Stimulated activated CD4-positive, alpha-beta T cell treated with anti-CD3 and anti-CD28 coated beads, Interleukin-4, amount 100 ng/mL, for 1 hour (primary cell): ENCODE data around the gene FHOD1.

ENCODE experiments used
- DNase-seq: peaks from one replicate; pipeline ENCODE4 v3.0.0-alpha.2; 2020

FHOD1 gene

DNA sequence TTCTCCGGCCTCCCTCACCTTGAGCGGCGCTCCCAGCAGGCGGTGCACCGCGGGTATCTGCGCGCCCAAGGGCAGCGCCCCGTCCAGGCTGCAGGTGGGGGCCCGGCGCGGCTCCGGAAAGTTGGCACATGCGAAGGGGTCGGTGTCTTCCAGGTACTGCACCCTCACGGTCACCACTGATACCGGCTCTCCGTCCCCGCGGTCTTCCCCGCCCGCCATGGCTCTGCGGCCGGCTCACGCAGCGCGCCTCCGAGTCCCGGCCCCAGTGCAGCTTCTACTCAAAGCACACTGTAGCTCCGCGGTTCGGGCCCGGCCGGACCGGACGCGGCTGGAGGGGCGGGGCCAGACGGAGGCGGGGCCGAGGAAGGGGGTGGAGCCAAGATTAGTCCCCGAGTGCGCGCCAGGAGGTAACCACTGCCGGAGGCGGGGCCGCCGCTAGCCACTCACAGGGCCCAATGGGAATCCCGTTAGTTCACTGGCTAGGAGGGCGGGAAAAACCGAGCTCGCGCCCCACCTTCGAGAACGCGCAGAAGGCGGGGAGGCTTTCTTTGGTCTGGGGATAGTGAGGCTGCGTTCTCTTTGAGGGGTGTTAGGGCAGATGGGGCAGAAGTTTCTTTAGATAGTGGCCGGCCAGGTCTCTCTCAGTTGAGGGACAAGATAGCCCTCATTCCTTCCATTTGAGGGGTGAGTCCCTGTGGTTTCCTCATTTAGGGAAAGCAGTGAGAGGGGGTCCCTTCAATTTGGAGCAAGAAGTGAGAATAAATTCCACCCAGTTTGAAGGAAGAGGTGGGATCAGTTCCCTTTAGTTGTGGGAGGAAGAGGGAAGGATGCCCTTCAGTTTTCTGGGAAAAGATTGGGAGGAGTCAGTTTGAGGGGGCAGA, at the start of gene FHOD1:
TSS of gene FHOD1 (minus strand) at position 290 of the 881 bp plus-strand sequence. CDS start at position 219, 71 bp downstream.
- DNase-seq: peak; percentile 97

DNA sequence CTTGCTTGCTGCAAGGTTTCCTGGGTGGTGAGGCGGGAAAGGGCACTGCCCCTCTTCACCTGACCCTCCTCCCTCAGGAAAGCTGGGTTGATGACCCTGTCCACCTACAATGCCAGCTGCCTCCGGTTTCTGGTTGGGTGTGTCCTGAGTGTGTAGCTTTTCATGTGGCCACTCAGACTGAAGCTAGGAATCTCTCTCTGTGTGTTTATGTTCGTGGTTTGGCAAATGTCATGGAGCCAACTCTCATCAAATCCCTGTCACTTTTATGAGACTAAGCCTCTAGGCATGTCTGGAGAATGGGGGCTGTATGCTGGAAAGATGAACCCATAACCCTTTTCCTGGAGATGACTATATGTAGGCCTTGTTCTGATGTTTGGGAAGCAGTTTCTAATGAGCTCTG, 49.1 kb upstream of the FHOD1 start:
- DNase-seq: no peak

DNA sequence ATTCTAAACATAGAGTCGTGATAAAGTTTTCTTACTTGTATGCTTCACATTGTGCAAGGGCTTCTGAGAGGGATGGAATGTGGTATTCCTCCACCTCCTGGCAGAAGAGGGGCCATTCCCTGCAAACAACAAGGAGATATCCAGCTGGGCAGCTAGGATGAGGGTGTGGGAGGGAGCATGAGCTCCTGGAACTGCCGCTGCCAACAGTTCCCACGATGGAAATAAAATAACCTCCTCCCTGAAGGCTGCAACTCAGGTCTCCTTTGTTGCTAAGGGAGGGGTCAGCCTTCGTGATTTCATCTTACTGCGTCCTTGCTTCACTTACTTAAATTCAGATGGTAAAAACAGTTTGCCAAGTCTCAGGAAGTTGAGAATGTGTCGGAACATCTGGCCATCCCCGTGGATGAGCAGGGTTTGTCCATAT, 47.7 kb upstream of the FHOD1 start:
- no peak for DNase-seq

DNA sequence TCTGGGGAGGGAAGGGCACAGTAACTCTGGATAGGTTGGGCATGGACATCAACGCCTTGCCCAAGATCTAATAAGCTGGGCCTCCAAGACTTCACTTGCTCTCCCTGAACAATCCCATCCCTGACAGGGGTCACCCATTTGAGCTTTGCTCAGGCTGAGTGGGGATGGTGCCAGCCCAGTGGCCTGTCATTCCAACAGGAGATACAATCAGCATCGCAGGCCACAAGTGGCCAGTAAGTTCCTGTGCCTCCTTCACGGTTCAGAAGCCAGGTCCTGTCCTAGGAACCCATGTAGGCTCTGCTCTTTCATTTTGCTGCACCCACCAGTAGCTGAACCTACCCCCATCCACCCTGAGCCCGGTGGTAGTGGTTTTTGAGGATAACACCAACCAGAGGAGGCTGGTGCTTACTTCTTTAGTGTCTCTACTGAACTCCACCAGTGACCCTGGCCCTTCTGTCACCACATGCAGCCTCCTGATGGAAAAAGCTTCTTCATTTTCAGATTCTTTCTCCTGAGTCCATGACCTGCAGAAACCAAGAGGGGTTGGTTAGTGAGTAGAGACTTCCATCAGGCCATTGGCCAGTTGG, 47.0 kb upstream of the FHOD1 start:
- no peak for DNase-seq

DNA sequence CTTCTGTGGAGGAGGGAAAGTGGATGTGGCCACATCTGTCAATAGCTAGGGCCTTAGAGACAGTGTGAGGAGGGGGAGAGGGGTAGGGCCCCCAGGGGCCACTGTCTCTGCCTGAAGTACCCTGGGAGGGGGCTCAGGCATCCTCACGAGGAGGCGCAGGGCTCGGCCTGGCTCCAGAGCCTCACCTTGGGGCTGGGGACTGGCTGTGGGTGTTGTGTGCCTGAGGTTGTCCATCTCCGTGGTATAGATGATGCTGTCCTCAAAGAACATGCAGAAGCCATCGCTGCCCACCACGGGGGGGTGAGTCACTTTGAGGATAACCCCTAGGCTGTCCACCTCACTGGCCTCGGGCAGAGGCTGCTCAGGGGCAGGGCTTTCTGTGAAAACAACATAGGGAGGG, 44.2 kb upstream of the FHOD1 start:
- DNase-seq: no peak

DNA sequence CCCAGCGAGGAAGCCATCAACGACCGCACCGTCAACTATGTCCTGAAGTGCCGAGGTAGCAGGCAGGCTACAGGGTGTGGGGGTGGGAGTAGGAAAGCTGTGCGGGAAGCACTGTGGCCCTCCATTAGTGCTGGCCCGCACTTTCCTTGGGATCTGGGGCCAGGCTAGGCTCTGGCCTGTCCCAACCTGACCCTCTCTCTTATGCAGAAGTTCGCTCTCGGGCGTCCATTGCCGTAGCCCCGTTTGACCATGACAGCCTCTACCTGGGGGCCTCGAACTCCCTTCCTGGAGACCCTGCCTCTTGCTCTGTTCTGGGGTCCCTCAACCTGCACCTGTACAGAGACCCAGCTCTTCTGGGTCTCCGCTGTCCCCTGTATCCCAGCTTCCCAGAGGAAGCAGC, 40.7 kb upstream of the FHOD1 start:
- DNase-seq: no peak

DNA sequence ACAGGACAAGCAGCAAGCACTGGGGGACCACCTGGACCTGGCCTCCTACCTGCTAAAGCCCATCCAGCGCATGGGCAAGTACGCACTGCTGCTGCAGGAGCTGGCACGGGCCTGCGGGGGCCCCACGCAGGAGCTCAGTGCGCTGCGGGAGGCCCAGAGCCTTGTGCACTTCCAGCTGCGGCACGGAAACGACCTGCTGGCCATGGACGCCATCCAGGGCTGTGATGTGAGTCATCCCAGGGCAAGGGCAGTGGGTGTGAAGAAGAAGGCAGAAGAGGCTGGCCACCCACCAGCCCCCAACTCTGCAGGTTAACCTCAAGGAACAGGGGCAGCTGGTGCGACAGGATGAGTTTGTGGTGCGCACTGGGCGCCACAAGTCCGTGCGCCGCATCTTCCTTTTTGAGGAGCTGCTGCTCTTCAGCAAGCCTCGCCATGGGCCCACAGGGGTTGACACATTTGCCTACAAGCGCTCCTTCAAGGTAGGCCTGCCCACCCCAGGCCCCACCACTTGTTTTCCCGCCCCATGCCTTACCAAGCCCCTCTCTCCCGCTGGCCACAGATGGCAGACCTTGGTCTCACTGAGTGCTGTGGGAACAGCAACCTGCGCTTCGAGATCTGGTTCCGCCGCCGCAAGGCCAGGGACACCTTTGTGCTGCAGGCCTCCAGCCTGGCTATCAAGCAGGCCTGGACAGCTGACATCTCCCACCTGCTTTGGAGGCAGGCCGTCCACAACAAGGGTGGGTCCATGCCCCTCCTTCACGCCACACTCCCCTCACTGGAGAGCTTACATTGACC, 39.4 kb upstream of the FHOD1 start:
- DNase-seq: no peak

DNA sequence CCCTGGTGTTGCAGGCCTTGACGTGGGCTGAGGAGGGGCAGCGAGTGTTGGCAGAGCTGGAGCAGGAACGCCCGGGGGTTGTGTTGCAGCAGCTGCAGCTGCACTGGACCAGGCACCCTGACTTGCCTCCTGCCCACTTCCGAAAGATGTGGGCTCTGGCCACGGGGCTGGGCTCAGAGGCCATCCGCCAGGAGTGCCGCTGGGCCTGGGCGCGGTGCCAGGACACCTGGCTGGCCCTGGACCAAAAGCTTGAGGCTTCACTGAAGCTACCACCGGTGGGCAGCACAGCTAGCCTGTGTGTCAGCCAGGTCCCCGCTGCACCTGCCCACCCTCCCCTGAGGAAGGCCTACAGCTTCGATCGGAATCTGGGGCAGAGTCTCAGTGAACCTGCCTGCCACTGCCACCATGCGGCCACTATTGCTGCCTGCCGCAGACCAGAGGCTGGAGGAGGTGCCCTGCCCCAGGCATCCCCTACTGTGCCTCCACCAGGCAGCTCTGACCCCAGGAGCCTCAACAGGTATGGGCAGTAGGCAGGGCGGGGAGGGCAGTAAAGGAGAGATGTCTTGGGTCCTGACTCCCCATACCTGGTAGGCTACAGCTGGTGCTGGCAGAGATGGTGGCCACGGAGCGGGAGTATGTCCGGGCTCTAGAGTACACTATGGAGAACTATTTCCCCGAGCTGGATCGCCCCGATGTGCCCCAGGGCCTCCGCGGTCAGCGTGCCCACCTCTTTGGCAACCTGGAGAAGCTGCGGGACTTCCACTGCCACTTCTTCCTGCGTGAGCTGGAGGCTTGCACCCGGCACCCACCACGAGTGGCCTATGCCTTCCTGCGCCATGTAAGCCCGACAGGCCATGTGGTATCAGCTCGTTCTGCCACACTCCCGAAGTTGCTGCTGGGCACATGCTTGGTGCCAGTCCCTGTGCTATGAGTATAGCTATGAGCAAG, 37.7 kb upstream of the FHOD1 start:
- DNase-seq: no peak

DNA sequence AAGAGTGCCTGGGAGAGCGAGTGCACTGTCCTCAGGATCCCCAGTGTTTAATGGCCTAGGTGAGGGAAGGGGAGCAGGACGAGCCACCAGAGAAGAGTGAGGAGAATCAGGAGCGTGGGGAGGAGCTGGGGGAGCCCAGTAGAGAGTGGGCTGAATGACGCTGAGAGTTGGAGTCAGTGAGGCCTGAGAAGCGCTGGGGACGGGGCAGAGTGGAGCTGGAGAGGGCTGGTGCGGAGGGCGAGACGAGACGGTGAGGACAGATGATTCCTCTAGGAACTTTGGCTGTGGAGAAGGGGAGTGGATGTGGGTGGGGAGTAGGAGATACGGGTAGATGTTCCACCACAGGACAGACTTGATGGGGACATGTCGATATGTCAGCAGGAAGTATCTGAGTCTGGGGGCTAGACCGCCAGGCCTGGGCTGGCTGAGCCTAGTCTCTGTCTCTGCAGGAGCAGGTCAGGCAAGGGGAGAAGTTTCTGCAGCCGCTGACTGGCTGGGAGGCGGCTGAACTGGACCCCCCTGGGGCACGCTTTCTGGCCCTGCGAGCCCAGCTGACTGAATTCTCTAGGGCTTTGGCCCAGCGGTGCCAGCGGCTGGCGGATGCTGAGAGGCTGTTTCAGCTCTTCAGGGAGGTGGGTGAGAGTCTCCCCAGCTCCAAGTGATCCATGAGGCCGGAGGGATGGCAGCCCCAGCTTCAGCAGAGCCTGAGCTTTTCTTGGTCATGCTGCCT, 36.7 kb upstream of the FHOD1 start:
- no peak for DNase-seq

DNA sequence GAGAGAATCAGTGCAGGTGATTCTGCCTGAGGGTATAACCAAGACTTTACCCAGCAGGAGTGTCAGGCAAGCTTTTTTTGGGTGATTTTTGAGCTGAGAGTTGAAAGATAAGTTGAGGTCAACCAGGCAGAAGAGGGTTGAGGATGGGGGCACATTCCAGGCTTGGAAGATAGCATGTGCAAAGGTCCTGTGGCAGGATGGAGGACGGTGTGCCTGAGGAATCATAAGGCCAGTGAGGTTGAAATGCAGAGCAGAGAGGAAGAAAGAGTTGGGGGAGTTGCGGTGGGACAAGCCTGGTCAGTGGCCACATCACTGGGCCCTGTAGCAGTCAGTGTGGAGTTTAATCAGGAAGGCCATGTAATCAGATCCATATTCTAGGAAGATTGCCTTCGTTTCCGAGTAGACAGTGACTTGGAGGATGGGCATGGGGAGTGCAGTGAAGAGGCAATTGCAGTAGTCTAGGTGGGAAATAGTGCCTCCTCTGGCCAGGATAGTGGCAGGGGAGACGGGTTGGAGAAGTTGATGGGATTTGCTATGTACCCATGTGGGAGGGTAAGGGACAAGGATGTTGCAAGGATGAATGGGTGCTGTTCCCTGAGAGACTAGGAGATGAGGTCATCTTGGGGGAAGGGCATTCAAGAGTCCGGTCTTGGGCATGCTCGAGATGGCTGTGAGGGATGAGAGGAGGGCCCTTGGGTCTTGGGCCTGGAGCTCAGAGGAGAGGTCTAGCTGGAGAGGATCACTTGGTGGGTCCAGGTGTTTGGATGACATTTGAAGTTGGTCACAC, 36.0 kb upstream of the FHOD1 start:
- no peak for DNase-seq

DNA sequence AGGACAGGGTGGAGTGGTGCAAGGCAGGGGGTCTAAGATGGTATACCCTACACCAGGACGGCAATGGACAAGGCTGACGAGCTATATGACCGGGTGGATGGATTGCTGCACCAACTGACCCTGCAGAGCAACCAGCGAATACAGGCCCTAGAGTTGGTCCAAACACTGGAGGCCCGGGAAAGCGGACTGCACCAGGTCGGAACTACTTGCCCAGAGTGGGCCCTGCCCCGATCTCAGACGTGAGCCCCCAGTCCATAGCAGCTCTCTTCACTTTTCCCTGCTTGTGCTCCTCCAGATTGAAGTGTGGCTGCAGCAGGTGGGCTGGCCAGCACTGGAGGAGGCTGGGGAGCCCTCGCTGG, 35.1 kb upstream of the FHOD1 start:
- no peak for DNase-seq

DNA sequence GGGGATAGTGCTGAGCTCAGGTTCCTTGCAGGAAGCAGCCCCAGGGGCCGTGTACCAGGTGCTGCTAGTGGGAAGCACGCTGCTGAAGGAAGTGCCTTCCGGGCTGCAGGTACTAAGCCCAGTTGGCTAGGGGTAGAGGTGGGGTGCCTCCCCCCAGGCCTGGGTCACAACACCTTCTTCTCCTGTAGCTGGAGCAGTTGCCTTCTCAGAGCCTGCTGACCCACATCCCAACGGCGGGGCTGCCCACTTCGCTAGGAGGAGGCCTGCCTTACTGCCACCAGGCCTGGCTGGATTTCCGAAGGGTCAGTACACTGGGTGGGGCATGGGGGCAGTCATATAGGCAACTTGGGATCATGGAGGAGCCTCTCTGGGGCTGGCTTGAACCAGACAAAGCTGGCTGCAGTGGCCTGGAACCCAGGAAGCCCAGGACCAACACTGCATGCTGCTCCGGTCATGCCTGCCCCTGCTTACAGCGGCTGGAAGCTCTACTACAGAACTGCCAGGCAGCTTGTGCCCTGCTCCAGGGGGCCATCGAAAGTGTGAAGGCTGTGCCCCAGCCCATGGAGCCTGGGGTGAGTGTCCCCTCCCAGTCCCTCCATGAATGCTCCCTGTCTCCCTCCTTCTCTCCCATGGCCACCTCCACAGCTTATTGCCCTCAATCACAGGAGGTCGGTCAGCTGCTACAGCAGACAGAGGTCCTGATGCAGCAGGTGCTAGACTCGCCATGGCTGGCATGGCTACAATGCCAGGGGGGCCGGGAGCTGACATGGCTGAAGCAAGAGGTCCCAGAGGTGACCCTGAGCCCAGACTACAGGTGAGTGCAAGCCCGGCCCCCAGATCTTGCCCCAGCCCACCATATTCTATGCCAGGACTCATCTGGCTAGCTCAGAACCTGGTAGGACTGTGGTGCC, 34.5 kb upstream of the FHOD1 start:
- no peak for DNase-seq

DNA sequence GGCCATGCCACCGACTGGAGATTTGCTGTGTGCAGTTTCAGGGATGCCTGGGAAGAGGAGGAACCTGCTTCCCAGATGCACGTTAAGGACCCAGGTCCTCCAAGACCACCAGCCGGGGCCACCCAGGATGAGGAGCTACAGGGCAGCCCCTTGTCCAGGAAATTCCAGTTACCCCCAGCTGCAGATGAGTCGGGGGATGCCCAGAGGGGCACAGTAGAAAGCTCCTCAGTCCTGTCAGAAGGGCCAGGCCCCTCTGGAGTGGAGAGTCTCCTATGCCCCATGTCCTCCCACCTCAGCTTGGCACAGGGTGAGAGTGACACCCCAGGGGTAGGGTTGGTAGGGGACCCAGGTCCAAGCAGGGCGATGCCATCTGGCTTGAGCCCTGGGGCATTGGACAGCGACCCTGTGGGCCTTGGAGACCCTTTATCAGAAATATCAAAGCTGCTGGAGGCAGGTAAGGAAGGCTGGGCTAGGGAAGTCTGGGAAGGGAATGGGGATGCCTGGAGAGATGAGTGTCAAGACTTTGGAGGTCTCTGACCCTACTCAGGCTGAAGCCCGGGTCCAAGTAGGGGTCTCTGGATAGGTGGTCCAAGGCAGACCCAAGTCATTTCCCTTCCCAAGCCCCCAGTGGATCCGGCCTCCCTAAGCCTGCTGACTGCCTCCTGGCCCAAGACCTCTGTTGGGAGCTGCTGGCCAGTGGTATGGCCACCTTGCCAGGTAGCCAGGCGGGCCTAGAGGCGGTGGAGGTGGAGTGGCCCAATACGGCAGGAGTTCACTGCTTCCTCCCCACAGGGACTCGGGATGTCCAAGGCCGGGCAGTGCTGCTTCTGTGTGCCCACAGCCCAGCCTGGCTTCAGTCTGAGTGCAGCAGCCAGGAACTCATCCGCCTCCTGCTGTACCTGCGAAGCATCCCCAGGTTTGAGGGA, 33.1 kb upstream of the FHOD1 start:
- DNase-seq: no peak

DNA sequence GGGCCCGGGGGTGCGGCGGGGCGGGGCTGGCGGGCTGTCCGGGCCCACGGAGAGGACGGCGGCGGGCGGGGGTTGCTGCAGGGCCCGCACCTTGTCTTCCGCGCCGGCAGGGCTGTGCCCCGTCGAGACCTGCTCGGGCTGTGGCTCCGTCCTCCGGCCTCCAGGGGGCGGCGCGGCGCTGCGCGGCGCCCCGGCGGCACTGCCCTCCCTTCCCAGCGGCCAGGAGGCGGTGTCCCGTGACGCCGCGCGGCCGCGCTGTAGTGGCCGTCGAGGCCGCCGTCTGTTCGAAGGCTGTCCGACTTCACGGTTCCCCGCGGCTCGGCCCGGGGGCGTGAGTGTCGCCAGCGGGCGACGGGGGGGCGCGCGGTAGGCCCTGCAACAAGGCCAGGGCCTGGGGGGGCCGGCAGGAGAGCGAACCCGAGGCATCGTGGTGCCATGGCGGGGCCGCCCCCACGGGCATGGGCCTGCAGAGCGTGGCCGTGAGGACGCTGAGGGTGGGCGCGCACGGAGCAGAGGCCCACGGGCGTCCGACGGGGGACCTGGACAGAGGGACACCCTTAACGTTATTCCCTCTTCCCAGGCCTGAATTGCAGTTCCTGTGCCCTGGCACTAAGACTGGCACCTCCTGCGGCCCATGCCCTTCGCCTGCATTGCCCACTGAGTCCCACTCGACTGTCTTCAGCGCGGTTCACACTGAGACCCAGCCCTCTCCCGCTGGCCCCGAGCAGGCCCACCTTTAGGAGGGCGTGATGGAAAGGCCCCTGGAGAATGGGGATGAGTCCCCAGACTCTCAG, 32.2 kb upstream of the FHOD1 start, which contains the start of gene PLEKHG4:
TSS of gene PLEKHG4 (plus strand) at position 237 of the 794 bp plus-strand sequence. CDS start at position 750, 513 bp downstream.
- DNase-seq: peak; percentile 83

DNA sequence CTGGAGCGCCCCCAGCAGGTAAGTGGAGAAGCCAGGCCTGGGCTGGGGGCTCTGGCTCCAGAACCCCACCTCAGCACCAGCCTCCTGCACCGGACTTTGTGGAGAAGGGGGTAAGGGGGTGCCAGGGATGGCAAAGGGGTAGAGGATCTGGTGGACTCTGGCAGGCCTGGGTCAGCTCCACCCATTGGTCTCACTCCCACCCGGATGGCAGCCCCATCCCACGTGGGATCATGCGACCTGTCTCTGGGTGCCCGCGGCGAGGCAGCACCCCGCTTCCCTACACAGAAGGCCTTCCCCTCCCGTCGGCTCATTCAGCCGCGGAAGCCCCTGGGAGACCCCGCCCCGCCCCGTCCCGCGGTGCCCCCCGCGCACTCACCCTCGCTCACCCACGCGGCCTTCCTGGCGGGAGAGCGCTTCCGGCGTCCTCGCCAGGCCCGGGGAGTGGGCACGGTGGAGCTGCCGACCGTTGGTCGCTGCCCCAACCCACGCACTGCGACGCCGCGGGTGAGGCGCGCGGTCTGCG, 31.6 kb upstream of the FHOD1 start:
- DNase-seq: no peak

DNA sequence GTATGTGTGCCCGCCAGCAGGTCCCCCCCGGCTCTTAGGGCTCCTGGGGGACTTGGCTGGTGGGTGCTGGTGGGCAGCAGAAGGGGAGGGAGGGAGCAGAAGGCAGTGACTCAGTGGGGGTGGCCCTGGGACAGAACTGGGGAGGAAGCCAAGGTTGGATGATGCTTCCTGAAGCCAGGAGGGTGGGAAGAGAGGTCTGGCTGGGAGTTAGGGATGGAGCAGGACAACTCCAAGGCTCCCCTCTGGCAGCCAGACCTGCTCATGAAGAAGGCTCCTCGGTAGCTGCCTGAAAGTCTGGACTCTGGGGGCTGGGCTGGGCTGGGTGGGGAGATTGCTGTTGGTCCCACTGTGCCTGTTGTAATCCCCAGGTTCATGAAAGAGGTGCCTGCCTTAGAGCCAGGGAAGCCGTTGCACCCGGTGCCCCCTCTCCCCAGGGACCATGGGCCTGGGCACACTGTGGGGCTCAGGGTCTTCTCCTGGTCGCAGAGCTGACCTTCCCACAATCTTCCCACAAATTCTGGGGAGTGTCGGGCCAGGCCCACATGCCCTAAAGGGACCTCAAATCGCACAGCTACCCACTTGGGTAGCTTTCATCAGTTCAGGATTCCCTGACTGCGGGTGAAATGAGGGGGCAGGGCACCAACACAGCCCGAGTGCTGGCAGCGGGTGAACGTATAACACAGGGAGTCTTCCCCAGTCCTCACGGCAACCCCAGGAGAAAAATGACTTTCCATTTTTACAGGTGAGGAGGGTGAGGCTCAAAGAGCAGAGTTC, 30.9 kb upstream of the FHOD1 start:
- no peak for DNase-seq
